Endodermal cell (in vitro differentiated cells): ENCODE results near the gene SLC25A41. TPM values are rescaled to one million over a fixed set of nuclear protein-coding genes. Genes with fewer than 3 reads are reported as not detected.

Experiments used
- DNase-seq: peaks from one replicate; pipeline ENCODE4 v3.0.0-alpha.2; 2017
- H3K27ac ChIP-seq: 2 replicates; pipeline ENCODE4 v1.5.1; 2013; ENCODE audit warnings: mild to moderate bottlenecking, low read depth, low read length, moderate library complexity
- H3K27me3 ChIP-seq: 2 replicates; pipeline ENCODE4 v1.6.1; 2013; ENCODE audit warnings: mild to moderate bottlenecking, low read length, moderate library complexity; ENCODE audit not compliant: insufficient read depth, control insufficient read depth, poor library complexity, severe bottlenecking
- H3K36me3 ChIP-seq: 2 replicates; pipeline ENCODE4 v1.7.0; 2013; ENCODE audit warnings: mild to moderate bottlenecking, low read length, moderate library complexity; ENCODE audit not compliant: control insufficient read depth, insufficient read depth
- H3K4me1 ChIP-seq: one replicate; pipeline ENCODE4 v1.7.0; 2013; ENCODE audit warnings: low read length; ENCODE audit not compliant: control insufficient read depth, insufficient read depth
- H3K4me3 ChIP-seq: 2 replicates; pipeline ENCODE4 v1.5.1; 2013; ENCODE audit warnings: mild to moderate bottlenecking, low read length, moderate library complexity
- H3K9ac ChIP-seq: 2 replicates; pipeline ENCODE4 v1.6.1; 2013; ENCODE audit warnings: mild to moderate bottlenecking, low read length, moderate library complexity; ENCODE audit not compliant: poor library complexity, severe bottlenecking; ENCODE audit errors: extremely low read depth
- H3K9me3 ChIP-seq: 2 replicates; pipeline ENCODE4 v1.6.1; 2013; ENCODE audit warnings: mild to moderate bottlenecking, low read length, moderate library complexity; ENCODE audit not compliant: control insufficient read depth
- H3K27ac Mint-ChIP-seq: 2 replicates; pipeline ENCODE4 v1.8.0; 2020; ENCODE audit warnings: mixed read lengths
- H3K27me3 Mint-ChIP-seq: 2 replicates; pipeline ENCODE4 v1.8.0; 2021; ENCODE audit warnings: mild to moderate bottlenecking, mixed read lengths; ENCODE audit not compliant: insufficient read depth
- H3K36me3 Mint-ChIP-seq: 2 replicates; pipeline ENCODE4 v1.8.0; 2020; ENCODE audit warnings: low read depth, mixed read lengths
- H3K4me1 Mint-ChIP-seq: 2 replicates; pipeline ENCODE4 v1.8.0; 2020; ENCODE audit warnings: mixed read lengths
- H3K4me3 Mint-ChIP-seq: 2 replicates; pipeline ENCODE4 v1.8.0; 2020; ENCODE audit warnings: mild to moderate bottlenecking, moderate library complexity, mixed read lengths
- H3K9me3 Mint-ChIP-seq: 2 replicates; pipeline ENCODE4 v1.8.0; 2020; ENCODE audit warnings: mild to moderate bottlenecking, mixed read lengths
- CTCF ChIP-seq: fragments of 200-600 bp; sonication (generic); conservative IDR thresholded peaks from 2 replicates; pipeline ENCODE4 v1.5.0; 2021; ENCODE audit warnings: antibody characterized with exemption, mild to moderate bottlenecking
- WGBS, 2 experiments: methylation state at CpG; one replicate each; pipeline versions ENCODE4 v1.1.5 to v1.1.7; 2013; ENCODE audit warnings: missing lambda C conversion rate in 2 of 2, mixed read lengths in 1 of 2; ENCODE audit not compliant: insufficient coverage in 1 of 2, insufficient read length in 1 of 2; 5-methylcytosine and 5-hydroxymethylcytosine counted together
- total RNA-seq, 2 donors: library from RNA; stranded (reverse); fragmentation: NEBNext Ultra II Directional in 1 of 2; extraction: Animal tissue kit (Norgen Biotek cat#: 25700) in 1 of 2; gene quantifications; 2 replicates in 1 of 2; 3 replicates in 1 of 2; pipeline ENCODE4 v1.2.1, GENCODE V29; 2021

The SLC25A41 gene
- total RNA-seq, 2 donors from 2014 or later = 0.46 TPM; not detected in 1

GRCh38 chr19:6440905-6441304 lies 7.3 kb upstream of the SLC25A41 start:
- no peaks in the 10 kb centered on the region for H3K4me1 Mint-ChIP-seq
- H3K36me3 Mint-ChIP-seq = peaks cover 13% of the 10 kb centered on the region
- peaks cover 6% of the 10 kb centered on the region for H3K9me3 Mint-ChIP-seq
- WGBS, 2 experiments = 89 to 100% methylated on average over 2 to 3 of the region's 3 CpGs
- H3K27ac ChIP-seq = no peak overlapping the region
- no peaks in the 10 kb centered on the region for H3K4me1 ChIP-seq
- H3K27me3 ChIP-seq = no peaks in the 10 kb centered on the region
- H3K4me3 ChIP-seq = no peak overlapping the region
- no peak overlapping the region for H3K9ac ChIP-seq
- no peak for DNase-seq
- H3K36me3 ChIP-seq = no peaks in the 10 kb centered on the region
- peaks cover 5% of the 10 kb centered on the region for H3K27me3 Mint-ChIP-seq
- TF ChIP-seq CTCF = no peak
- no peak overlapping the region for H3K27ac Mint-ChIP-seq
- H3K4me3 Mint-ChIP-seq = no peak overlapping the region
- H3K9me3 ChIP-seq = no peaks in the 10 kb centered on the region

DNA sequence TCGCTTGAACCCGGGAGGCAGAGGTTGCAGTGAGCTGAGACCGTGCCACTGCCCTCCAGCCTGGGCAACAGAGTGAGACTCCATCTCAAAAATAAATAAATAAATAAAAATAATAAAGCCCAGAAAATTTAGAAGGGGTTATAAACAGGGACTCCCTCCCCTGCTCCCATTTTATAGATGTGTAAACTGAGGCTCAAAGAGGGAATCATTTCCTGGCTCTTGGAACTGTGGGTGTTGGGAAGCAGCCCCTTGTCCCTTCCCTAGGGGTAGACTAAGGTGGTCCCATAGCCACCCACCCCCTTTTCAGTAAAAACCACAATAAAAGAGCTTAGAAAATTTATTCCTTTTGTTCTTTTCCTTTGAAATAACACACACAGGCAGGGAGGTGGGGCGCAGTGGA lies 6.2 kb upstream of the SLC25A41 start:
- H3K27me3 ChIP-seq = no peaks in the 10 kb centered on the region
- no peaks in the 10 kb centered on the region for H3K4me1 ChIP-seq
- peaks cover 2% of the 10 kb centered on the region for H3K9me3 Mint-ChIP-seq
- H3K4me3 Mint-ChIP-seq = no peak overlapping the region
- H3K36me3 ChIP-seq = no peaks in the 10 kb centered on the region
- peaks cover 5% of the 10 kb centered on the region for H3K27me3 Mint-ChIP-seq
- H3K4me1 Mint-ChIP-seq = no peaks in the 10 kb centered on the region
- WGBS, 2 experiments = no CpG with 5 or more reads among the region's 4 CpGs
- H3K9ac ChIP-seq = no peak overlapping the region
- H3K4me3 ChIP-seq = no peak overlapping the region
- no peak overlapping the region for H3K27ac Mint-ChIP-seq
- TF ChIP-seq CTCF = no peak
- peaks cover 6% of the 10 kb centered on the region for H3K36me3 Mint-ChIP-seq
- H3K27ac ChIP-seq = no peak overlapping the region
- no peak for DNase-seq
- H3K9me3 ChIP-seq = no peaks in the 10 kb centered on the region

DNA sequence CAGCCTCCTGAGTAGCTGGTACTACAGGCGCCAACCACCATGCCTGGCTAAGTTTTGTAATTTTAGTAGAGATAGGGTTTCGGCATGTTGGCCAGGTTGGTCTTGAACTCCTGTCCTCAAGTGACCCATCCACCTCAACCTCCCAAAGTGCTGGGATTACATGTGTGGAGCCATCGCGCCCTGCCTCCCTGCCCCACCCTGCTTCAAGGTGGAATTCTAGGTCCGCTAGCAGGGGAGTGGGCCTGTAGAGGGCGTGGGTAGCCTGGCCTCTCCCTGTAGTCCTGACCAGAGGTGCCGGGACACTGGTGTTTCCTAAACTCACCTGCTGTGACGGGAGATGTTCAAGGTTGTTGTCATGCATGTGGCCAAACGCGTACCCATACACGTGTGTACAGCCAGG lies 398 bp downstream of the SLC25A41 start:
- no peaks in the 10 kb centered on the region for H3K9me3 ChIP-seq
- no peaks in the 10 kb centered on the region for H3K4me1 ChIP-seq
- TF ChIP-seq CTCF = no peak
- DNase-seq = no peak
- H3K9ac ChIP-seq = no peak overlapping the region
- no peak overlapping the region for H3K27ac Mint-ChIP-seq
- H3K4me3 ChIP-seq = no peak overlapping the region
- no peaks in the 10 kb centered on the region for H3K4me1 Mint-ChIP-seq
- no peak overlapping the region for H3K4me3 Mint-ChIP-seq
- peaks cover 7% of the 10 kb centered on the region for H3K27me3 ChIP-seq
- no peak overlapping the region for H3K27ac ChIP-seq
- peaks cover 30% of the 10 kb centered on the region for H3K27me3 Mint-ChIP-seq
- H3K36me3 ChIP-seq = no peaks in the 10 kb centered on the region
- H3K36me3 Mint-ChIP-seq = no peaks in the 10 kb centered on the region
- WGBS, 2 experiments = 73 to 74% methylated on average over 8 to 10 of the region's 11 CpGs
- H3K9me3 Mint-ChIP-seq = peaks cover 1% of the 10 kb centered on the region
